Astrocyte (in vitro differentiated cells and primary cell): Measurements from ENCODE around the gene NFIA. TPM values are rescaled to one million over a fixed set of nuclear protein-coding genes. Genes with fewer than 3 reads are reported as not detected.

Experiments
- DNase-seq: peaks from one replicate; pipeline ENCODE4 v3.0.0-alpha.2; 2010; ENCODE audit warnings: low read depth
- FAIRE-seq: peaks from 2 replicates; lab custom pipeline; 2011; peaks lifted over from hg19 to GRCh38; lab: Jason Lieb, UNC
- H2AFZ ChIP-seq: 2 replicates; pipeline ENCODE4 v1.6.0; 2012; ENCODE audit warnings: low read depth, low read length, inconsistent platforms
- H3K27ac ChIP-seq: 2 replicates; pipeline ENCODE4 v1.5.1; 2011; ENCODE audit warnings: low read depth, low read length, inconsistent platforms
- H3K27me3 ChIP-seq: 2 replicates; pipeline ENCODE4 v1.6.0; 2011; ENCODE audit warnings: low read length, inconsistent platforms; ENCODE audit not compliant: insufficient read depth
- H3K36me3 ChIP-seq: 2 replicates; pipeline ENCODE4 v1.5.1; 2011; ENCODE audit warnings: low read length, inconsistent platforms; ENCODE audit not compliant: insufficient read depth
- H3K4me1 ChIP-seq: 2 replicates; pipeline ENCODE4 v1.5.1; 2011; ENCODE audit warnings: low read length, inconsistent platforms; ENCODE audit not compliant: insufficient read depth
- H3K4me2 ChIP-seq: 2 replicates; pipeline ENCODE4 v1.6.0; 2012; ENCODE audit warnings: low read length, inconsistent platforms
- H3K4me3 ChIP-seq: 2 replicates; pipeline ENCODE4 v1.5.1; 2011; ENCODE audit warnings: low read depth, mild to moderate bottlenecking, low read length, inconsistent platforms; ENCODE audit not compliant: insufficient read depth
- H3K79me2 ChIP-seq: 2 replicates; pipeline ENCODE4 v1.6.0; 2012; ENCODE audit warnings: mild to moderate bottlenecking, low read length, inconsistent platforms; ENCODE audit not compliant: insufficient read depth
- H3K9ac ChIP-seq: 2 replicates; pipeline ENCODE4 v1.6.0; 2012; ENCODE audit warnings: mild to moderate bottlenecking, low read length, inconsistent platforms
- H3K9me3 ChIP-seq: 2 replicates; pipeline ENCODE4 v1.5.1; 2012; ENCODE audit warnings: low read depth, mild to moderate bottlenecking, low read length, inconsistent platforms; ENCODE audit not compliant: insufficient read depth
- H4K20me1 ChIP-seq: 2 replicates; pipeline ENCODE4 v1.6.0; 2012; ENCODE audit warnings: low read length, inconsistent platforms; ENCODE audit not compliant: insufficient read depth
- H3K27ac Mint-ChIP-seq: one replicate; pipeline ENCODE4 v1.8.0; 2021; ENCODE audit warnings: mild to moderate bottlenecking, mixed read lengths; ENCODE audit not compliant: unreplicated experiment
- H3K27me3 Mint-ChIP-seq: one replicate; pipeline ENCODE4 v1.8.0; 2021; ENCODE audit warnings: low read depth, mixed read lengths; ENCODE audit not compliant: unreplicated experiment
- H3K36me3 Mint-ChIP-seq: one replicate; pipeline ENCODE4 v1.8.0; 2021; ENCODE audit warnings: low read depth, mixed read lengths; ENCODE audit not compliant: unreplicated experiment
- H3K4me1 Mint-ChIP-seq: one replicate; pipeline ENCODE4 v1.8.0; 2021; ENCODE audit warnings: low read depth, mixed read lengths; ENCODE audit not compliant: unreplicated experiment
- H3K4me3 Mint-ChIP-seq: one replicate; pipeline ENCODE4 v1.8.0; 2021; ENCODE audit warnings: mild to moderate bottlenecking, moderate library complexity, mixed read lengths; ENCODE audit not compliant: unreplicated experiment
- H3K9me3 Mint-ChIP-seq: one replicate; pipeline ENCODE4 v1.8.0; 2021; ENCODE audit warnings: mild to moderate bottlenecking, mixed read lengths; ENCODE audit not compliant: unreplicated experiment
- CTCF ChIP-seq: IDR thresholded peaks from 2 replicates; pipeline ENCODE4 v1.5.1; 2011; ENCODE audit warnings: low read depth, mild to moderate bottlenecking, inconsistent platforms, low read length, moderate library complexity; ENCODE audit not compliant: insufficient read depth
- EZH2 ChIP-seq: IDR thresholded peaks from 2 replicates; pipeline ENCODE4 v1.6.1; 2012; ENCODE audit warnings: mild to moderate bottlenecking, low read length, inconsistent platforms; ENCODE audit not compliant: insufficient read depth
- total RNA-seq: library from RNA; stranded (reverse); gene quantifications from 2 replicates; pipeline ENCODE4 v1.2.1, GENCODE V29; 2021

Gene NFIA
- total RNA-seq, 1 donor from 2014 or later, result 4.6 TPM

DNA sequence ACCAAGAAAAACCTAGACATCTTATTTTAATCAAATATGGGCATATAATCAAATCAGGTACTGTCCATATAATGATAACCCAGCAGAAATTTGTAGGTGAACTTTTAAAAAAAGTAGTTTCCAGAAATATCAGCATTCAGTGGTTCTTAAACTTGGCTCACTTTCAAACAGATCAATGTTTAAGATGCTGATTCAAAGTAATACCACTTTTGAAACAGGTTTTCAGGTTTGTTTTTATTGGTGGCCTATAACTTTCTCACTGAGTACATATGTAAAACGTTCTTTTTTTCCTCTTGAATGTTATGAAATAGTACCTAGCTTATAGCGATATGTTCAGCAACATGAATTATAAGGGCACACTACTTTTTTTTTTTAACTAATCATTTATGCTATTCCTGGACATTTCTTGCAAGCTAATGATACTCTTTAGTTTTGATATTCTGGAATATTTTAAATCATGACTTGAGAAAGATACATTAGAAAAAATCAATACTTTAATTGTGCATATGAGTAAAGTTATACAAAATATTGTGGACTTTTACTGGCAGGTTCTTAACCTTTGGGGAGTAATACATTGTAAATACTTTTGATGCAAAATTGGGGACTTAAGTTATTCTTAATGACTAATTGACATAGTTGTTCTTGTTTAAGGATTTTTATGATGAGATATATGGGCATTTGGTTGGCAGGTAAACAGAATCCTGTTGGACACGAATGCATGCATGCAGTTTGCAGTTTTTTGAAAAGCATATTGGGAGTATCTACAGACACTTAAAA lies 3.0 kb downstream of the NFIA start:
- Mint-ChIP-seq H3K4me1 (peaks cover 10% of the 10 kb centered on the region), H3K9me3 (no peaks in the 10 kb centered on the region), H3K27me3 (peaks cover 12% of the 10 kb centered on the region), H3K4me3 (no peak overlapping the region), H3K27ac (no peak overlapping the region), H3K36me3 (peaks cover 3% of the 10 kb centered on the region)
- no peaks in the 10 kb centered on the region for H4K20me1 ChIP-seq
- no peak overlapping the region for H2AFZ ChIP-seq
- no peak overlapping the region for H3K9ac ChIP-seq
- no peaks in the 10 kb centered on the region for H3K27me3 ChIP-seq
- TF ChIP-seq CTCF, result no peak
- no peak for TF ChIP-seq EZH2
- peaks cover 12% of the 10 kb centered on the region for H3K4me1 ChIP-seq
- H3K79me2 ChIP-seq, result peaks cover 14% of the 10 kb centered on the region
- DNase-seq (no peak), FAIRE-seq (no peak)
- H3K4me2 ChIP-seq, result no peak overlapping the region
- H3K27ac ChIP-seq, result no peak overlapping the region
- H3K9me3 ChIP-seq, result no peaks in the 10 kb centered on the region
- no peak overlapping the region for H3K4me3 ChIP-seq
- H3K36me3 ChIP-seq, result no peaks in the 10 kb centered on the region

DNA sequence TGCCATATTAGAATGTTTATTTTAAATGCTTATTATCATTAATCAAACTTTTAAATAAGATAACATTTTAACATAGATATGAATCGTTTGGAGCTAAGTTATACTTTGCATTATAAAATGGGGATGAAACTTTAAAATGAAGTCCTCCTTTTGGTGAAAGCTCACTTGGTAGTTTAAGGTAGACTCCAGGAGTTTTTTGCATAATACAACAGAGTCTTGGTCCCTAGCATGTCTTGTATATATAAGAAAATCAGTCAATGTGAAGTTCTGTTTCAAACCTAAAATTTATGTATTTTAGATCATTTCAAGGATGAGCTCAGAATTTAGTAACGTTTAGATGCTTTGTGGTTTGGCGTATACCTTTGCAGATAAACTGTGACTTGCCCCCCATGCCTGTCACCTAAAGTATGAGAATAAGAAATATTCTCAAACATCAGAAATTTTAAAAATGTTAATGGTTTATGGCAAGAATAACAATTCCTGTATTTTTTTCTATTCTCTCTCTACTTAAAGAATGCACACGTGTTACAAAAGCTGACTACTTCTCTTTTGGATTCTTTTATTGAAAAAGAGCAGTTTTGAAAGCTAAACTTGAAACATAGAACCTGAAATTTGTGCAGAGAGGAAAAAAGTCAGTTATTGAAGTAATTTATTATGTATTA lies 3.8 kb downstream of the NFIA start:
- H3K4me1 ChIP-seq, result peaks cover 5% of the 10 kb centered on the region
- Mint-ChIP-seq H3K36me3 (peaks cover 3% of the 10 kb centered on the region), H3K4me1 (peaks cover 3% of the 10 kb centered on the region), H3K27me3 (peaks cover 12% of the 10 kb centered on the region), H3K27ac (no peak overlapping the region), H3K9me3 (no peaks in the 10 kb centered on the region), H3K4me3 (no peak overlapping the region)
- TF ChIP-seq EZH2, result no peak
- no peak for TF ChIP-seq CTCF
- peaks cover 14% of the 10 kb centered on the region for H3K79me2 ChIP-seq
- H3K27me3 ChIP-seq, result no peaks in the 10 kb centered on the region
- H4K20me1 ChIP-seq, result no peaks in the 10 kb centered on the region
- no peak overlapping the region for H3K27ac ChIP-seq
- no peaks in the 10 kb centered on the region for H3K36me3 ChIP-seq
- H3K9me3 ChIP-seq, result no peaks in the 10 kb centered on the region
- H3K4me3 ChIP-seq, result no peak overlapping the region
- H2AFZ ChIP-seq, result no peak overlapping the region
- H3K4me2 ChIP-seq, result no peak overlapping the region
- FAIRE-seq (no peak), DNase-seq (no peak)
- no peak overlapping the region for H3K9ac ChIP-seq

GRCh38 chr1:61087571-61087970 lies 5.2 kb downstream of the NFIA start:
- Histone ChIP-seq H3K4me3 (no peak overlapping the region), H3K27ac (no peak overlapping the region), H3K27me3 (no peaks in the 10 kb centered on the region), H3K79me2 (peaks cover 14% of the 10 kb centered on the region), H3K4me2 (peak overlapping the region; percentile 51), H4K20me1 (no peaks in the 10 kb centered on the region), H3K36me3 (no peaks in the 10 kb centered on the region), H2AFZ (no peak overlapping the region), H3K4me1 (no peaks in the 10 kb centered on the region), H3K9ac (no peak overlapping the region), H3K9me3 (no peaks in the 10 kb centered on the region)
- no peak overlapping the region for H3K4me3 Mint-ChIP-seq
- peaks cover 3% of the 10 kb centered on the region for H3K36me3 Mint-ChIP-seq
- DNase-seq (no peak), FAIRE-seq (no peak)
- H3K27ac Mint-ChIP-seq, result no peak overlapping the region
- H3K4me1 Mint-ChIP-seq, result no peaks in the 10 kb centered on the region
- TF ChIP-seq EZH2 (no peak), CTCF (no peak)
- peaks cover 16% of the 10 kb centered on the region for H3K27me3 Mint-ChIP-seq
- no peaks in the 10 kb centered on the region for H3K9me3 Mint-ChIP-seq
